ENCODE data around the gene POLR1F.

POLR1F gene

GRCh38 chr7:19675816-19676215, 33.0 kb downstream of the POLR1F start:
- DNase-seq, result no peak
- no peak for ATAC-seq

- ATAC-seq, result no peak
Observed at GRCh38 chr7:19674266-19674960, 34.4 kb downstream of the POLR1F start.

GRCh38 chr7:19670806-19671205, 38.0 kb downstream of the POLR1F start:
- DNase-seq (no peak), ATAC-seq (no peak)

More at GRCh38 chr7:19674266-19674960, 34.4 kb downstream of the POLR1F start:
- DNase-seq, result no peak

- DNase-seq, result no peak
Observed at GRCh38 chr7:19665399-19666008, 43.3 kb downstream of the POLR1F start.

GRCh38 chr7:19663816-19664462, 44.9 kb downstream of the POLR1F start:
- no peak for DNase-seq
- ATAC-seq, result no peak

More at GRCh38 chr7:19665399-19666008, 43.3 kb downstream of the POLR1F start:
- no peak for ATAC-seq

- DNase-seq, result no peak
- no peak for ATAC-seq
Observed at GRCh38 chr7:19648791-19649190, 60.0 kb downstream of the POLR1F start.
